HL-60 (cell line): ENCODE results near the gene DOCK1.
"Not testable (repeated sequence)": the region's sequence is repeated elsewhere in the genome, so short reads cannot be mapped to it uniquely, and the experiment has no call there.

Experiments
- DNase-seq, 2 experiments: peaks; one replicate each; pipeline ENCODE4 v3.0.0-alpha.2; 2010 to 2020; ENCODE audit warnings: low read depth in 1 of 2, low spot score in 1 of 2
- H3K27ac ChIP-seq: fragments of 250-450 bp; sonication (Bioruptor Pico); replicated peaks from 2 replicates; pipeline ENCODE4 v1.5.1; 2020; ENCODE audit warnings: mild to moderate bottlenecking, moderate library complexity
- H3K27me3 ChIP-seq: fragments of 250-450 bp; sonication (Bioruptor Pico); 2 replicates; pipeline ENCODE4 v1.5.1; 2021; ENCODE audit warnings: mild to moderate bottlenecking, moderate library complexity; ENCODE audit not compliant: insufficient read depth, poor library complexity, severe bottlenecking
- H3K4me3 ChIP-seq: replicated peaks from 2 replicates; pipeline ENCODE4 v1.5.1; 2011; ENCODE audit warnings: mild to moderate bottlenecking, control low read depth, low read length; ENCODE audit not compliant: insufficient read depth
- GABPA ChIP-seq: IDR thresholded peaks from 2 replicates; pipeline ENCODE4 v1.6.1; 2012; ENCODE audit warnings: low read depth
- POLR2AphosphoS5 ChIP-seq: IDR thresholded peaks from 2 replicates; pipeline ENCODE4 v1.6.1; 2012; ENCODE audit warnings: low read depth
- REST ChIP-seq: IDR thresholded peaks from 2 replicates; pipeline ENCODE4 v1.6.1; 2012; ENCODE audit warnings: low read depth; ENCODE audit not compliant: insufficient replicate concordance
- SPI1 ChIP-seq: IDR thresholded peaks from 2 replicates; pipeline ENCODE4 v1.6.1; 2012; ENCODE audit warnings: low read depth, mild to moderate bottlenecking, borderline replicate concordance
- TF ChIP-seq, protein P1 (sequence below): IDR thresholded peaks from one replicate; pipeline ENCODE4 v1.5.1; 2011; ENCODE audit warnings: low read length, control low read depth, inconsistent platforms; ENCODE audit not compliant: insufficient read depth

The DOCK1 gene

DNA sequence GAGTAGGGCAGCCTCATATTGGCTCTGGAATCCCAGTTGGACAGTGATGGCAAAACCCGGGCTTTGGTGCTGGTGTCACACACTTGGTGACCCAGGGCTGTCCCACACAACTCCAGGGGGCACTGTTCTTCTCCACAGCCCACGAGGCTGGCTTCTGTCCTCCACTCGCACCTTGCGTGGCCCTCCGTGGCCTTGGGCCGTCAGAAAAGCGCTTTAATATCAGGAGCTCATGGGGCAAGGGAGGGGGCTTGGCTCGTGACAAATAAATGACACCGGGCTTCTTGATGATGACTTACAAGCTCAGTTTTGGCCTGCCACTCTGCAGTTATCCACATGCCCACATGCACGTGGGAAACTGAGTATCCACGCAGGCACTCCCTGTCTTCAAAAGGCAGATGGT, 8.1 kb downstream of the DOCK1 start:
- no peaks in the 10 kb centered on the region for H3K27me3 ChIP-seq

DNA sequence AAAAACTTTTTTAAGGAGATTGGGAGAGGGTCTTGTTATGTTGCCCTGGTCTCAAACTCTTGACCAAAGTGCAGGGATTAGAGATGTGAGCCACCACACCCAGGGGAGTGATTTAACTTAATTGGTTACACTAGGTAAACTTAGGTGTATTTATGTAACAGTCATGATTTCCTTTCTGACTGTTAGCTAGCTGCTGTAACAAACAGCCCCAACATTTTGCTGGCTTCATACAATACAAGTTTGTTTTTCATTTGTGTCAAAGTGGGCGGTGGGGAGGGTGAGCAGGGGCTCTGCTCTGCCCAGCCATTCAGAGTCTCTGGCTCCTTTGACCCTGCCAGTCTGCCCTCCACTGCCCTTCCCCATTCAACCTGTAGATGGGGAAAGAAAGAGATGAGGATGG, 9.3 kb downstream of the DOCK1 start:
- DNase-seq = no peak
- H3K4me3 ChIP-seq = no peak overlapping the region
- TF ChIP-seq REST (no peak), SPI1 (no peak), POLR2AphosphoS5 (no peak), GABPA (no peak)
- TF ChIP-seq, protein P1, sequence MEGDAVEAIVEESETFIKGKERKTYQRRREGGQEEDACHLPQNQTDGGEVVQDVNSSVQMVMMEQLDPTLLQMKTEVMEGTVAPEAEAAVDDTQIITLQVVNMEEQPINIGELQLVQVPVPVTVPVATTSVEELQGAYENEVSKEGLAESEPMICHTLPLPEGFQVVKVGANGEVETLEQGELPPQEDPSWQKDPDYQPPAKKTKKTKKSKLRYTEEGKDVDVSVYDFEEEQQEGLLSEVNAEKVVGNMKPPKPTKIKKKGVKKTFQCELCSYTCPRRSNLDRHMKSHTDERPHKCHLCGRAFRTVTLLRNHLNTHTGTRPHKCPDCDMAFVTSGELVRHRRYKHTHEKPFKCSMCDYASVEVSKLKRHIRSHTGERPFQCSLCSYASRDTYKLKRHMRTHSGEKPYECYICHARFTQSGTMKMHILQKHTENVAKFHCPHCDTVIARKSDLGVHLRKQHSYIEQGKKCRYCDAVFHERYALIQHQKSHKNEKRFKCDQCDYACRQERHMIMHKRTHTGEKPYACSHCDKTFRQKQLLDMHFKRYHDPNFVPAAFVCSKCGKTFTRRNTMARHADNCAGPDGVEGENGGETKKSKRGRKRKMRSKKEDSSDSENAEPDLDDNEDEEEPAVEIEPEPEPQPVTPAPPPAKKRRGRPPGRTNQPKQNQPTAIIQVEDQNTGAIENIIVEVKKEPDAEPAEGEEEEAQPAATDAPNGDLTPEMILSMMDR = no peak
- no peaks in the 10 kb centered on the region for H3K27me3 ChIP-seq
- H3K27ac ChIP-seq = no peak overlapping the region

More for the DNA sequence above, 8.1 kb downstream of the DOCK1 start:
- H3K4me3 ChIP-seq = no peak overlapping the region
- DNase-seq = no peak
- no peak overlapping the region for H3K27ac ChIP-seq
- TF ChIP-seq, protein P1 = no peak
- TF ChIP-seq GABPA (no peak), REST (no peak), SPI1 (no peak), POLR2AphosphoS5 (no peak)

DNA sequence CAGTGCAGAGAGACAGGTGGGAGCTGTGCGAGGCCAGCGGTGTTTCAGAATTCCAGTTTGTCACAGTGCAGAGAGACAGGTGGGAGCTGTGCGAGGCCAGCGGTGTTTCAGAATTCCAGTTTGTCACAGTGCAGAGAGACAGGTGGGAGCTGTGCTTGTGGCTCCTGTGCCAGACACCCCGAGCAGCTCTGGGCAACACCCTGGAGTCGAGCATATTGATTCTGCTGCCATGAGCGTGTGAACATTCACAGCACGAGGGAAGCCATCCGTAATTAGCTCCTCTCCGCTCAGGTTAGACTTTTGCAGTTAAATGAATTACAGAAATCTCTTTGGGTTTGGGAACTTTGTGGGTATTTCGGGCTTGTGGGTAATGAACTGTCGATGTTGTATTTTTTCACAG, 11.7 kb downstream of the DOCK1 start:
- not testable (repeated sequence) for H3K4me3 ChIP-seq, H3K27ac ChIP-seq, DNase-seq, H3K27me3 ChIP-seq

GRCh38 chr10:126917375-126917774, 12.1 kb downstream of the DOCK1 start:
- Histone ChIP-seq H3K27me3 (no peaks in the 10 kb centered on the region), H3K4me3 (no peak overlapping the region), H3K27ac (no peak overlapping the region)
- no peak for DNase-seq
- no peak for TF ChIP-seq GABPA
- TF ChIP-seq SPI1 = no peak
- no peak for TF ChIP-seq POLR2AphosphoS5

DNA sequence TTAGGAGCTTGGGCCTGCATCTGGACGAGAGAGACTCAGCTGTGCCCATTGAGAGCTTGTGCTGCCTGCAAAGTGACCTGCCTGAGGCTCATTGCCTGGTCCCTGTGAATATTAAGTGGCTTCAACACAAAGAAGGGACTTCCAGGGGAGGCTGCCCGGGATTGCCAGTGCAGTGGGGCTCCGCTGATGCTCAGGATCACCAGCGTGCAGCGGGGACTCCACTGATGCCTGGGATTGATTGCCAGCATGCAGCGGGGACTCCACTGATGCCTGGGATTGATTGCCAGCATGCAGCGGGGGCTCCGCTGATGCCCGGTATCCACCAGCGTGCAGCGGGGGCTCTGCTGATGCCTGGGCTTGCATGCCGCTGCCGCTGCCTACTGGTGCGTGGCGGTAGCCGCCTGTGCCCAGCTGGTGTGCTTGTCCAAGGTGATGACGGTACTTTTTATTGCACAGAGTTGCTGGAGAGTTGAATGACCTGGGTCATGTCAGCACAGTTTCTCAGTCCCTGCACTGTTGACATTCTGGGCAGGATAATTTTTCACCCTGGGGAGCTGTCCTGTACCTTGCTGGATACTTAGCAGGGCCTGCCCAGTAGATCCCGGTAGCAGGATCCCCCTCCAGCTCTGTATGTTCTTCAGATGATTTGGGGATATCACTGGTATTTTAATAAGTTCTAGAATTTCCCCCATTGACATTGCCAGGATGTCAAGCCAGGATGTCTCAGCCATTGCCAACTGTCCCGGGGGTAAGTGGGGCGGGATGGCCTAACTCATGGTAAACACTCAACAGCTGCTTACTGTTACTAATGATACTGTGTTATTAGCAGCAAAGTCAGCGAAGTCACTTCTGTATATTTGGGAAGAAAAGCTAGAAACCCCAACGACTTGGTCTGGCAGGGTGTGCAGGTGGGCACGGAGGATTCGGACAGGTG, 13.0 kb downstream of the DOCK1 start:
- TF ChIP-seq, protein P1 = no peak
- no peak for TF ChIP-seq POLR2AphosphoS5
- TF ChIP-seq SPI1 = no peak
- TF ChIP-seq REST = no peak
- TF ChIP-seq GABPA = no peak
- DNase-seq = no peak
- Histone ChIP-seq H3K4me3 (no peak overlapping the region), H3K27me3 (no peaks in the 10 kb centered on the region), H3K27ac (no peak overlapping the region)
